Panc1 (cell line): Measurements from ENCODE around the gene GIPC3. TPM values are rescaled to one million over a fixed set of nuclear protein-coding genes. Genes with fewer than 3 reads are reported as not detected.

Experiments
- ATAC-seq: fragments of 200-7000 bp; cut with Tn5 transposase; 2 replicates; pipeline ENCODE4 v1.9.1; 2020; ENCODE audit warnings: mild to moderate bottlenecking, moderate library complexity
- BruUV-seq: library from RNA; stranded (reverse); fragments of 400-500 nt; replicated peaks from 2 replicates; lab custom pipeline; 2021; lab: Mats Ljungman, UMichigan
- CTCF ChIA-PET: fragments of 300-600 bp; sonication (Branson Sonifier 250); formaldehyde crosslinking; loops from one replicate; lab custom pipeline; 2022; ENCODE audit warnings: antibody characterized with exemption; lab: Charles Lee
- POLR2A ChIA-PET: fragments of 300-600 bp; sonication (Branson Sonifier 250); formaldehyde crosslinking; loops from one replicate; lab custom pipeline; 2022; ENCODE audit warnings: antibody characterized with exemption; lab: Charles Lee
- DNase-seq: peaks from one replicate; pipeline ENCODE4 v3.0.0-alpha.2; 2010; ENCODE audit warnings: low read depth, low spot score
- H3K27ac ChIP-seq: 2 replicates; pipeline ENCODE4 v1.5.1; 2011; ENCODE audit warnings: mild to moderate bottlenecking, low read length, inconsistent platforms
- H3K27me3 ChIP-seq: fragments of 200-500 bp; sonication (Bioruptor generic); 2 replicates; pipeline ENCODE4 v1.6.0; 2014; ENCODE audit warnings: low read length, inconsistent platforms; ENCODE audit not compliant: control insufficient read depth, insufficient read depth
- H3K36me3 ChIP-seq: fragments of 200-500 bp; sonication (Bioruptor generic); 2 replicates; pipeline ENCODE4 v1.5.1; 2014; ENCODE audit warnings: inconsistent platforms, mild to moderate bottlenecking, low read length, moderate library complexity; ENCODE audit not compliant: control insufficient read depth, insufficient read depth
- H3K4me1 ChIP-seq: 2 replicates; pipeline ENCODE4 v1.5.1; 2011; ENCODE audit warnings: inconsistent platforms, mild to moderate bottlenecking, low read length, moderate library complexity; ENCODE audit not compliant: control insufficient read depth, insufficient read depth
- H3K4me3 ChIP-seq, 2 experiments: 2 replicates each; pipeline ENCODE4 v1.5.1; 2011 to 2012; ENCODE audit warnings: low read depth in 2 of 2, low read length in 2 of 2, mild to moderate bottlenecking in 2 of 2, inconsistent platforms in 1 of 2, moderate library complexity in 1 of 2
- H3K9me3 ChIP-seq: fragments of 200-500 bp; sonication (Bioruptor generic); 2 replicates; pipeline ENCODE4 v1.5.1; 2014; ENCODE audit warnings: low read depth, mild to moderate bottlenecking, inconsistent platforms, low read length, moderate library complexity; ENCODE audit not compliant: control insufficient read depth, insufficient read depth
- POLR2AphosphoS5 ChIP-seq: IDR thresholded peaks from 2 replicates; pipeline ENCODE4 v1.6.1; 2012; ENCODE audit warnings: mild to moderate bottlenecking, low read depth, low read length, moderate library complexity
- SIN3A ChIP-seq: IDR thresholded peaks from 2 replicates; pipeline ENCODE4 v1.6.1; 2012; ENCODE audit warnings: low read depth, mild to moderate bottlenecking, low read length, moderate library complexity, borderline replicate concordance; ENCODE audit not compliant: insufficient read depth
- TCF7L2 ChIP-seq: IDR thresholded peaks from 2 replicates; pipeline ENCODE4 v1.6.1; 2011; ENCODE audit warnings: mild to moderate bottlenecking, low read depth, low read length, inconsistent platforms
- in situ Hi-C: cut with HindIII; loops from 2 replicates; pipeline ENCODE4 v1.10.0; 2016; ENCODE audit warnings: low sequenced_read_pairs, low pct_unique_long_range_greater_than_20kb
- intact Hi-C: fragments of 100-400 bp; cut with micrococcal nuclease; formaldehyde crosslinking; loops from one replicate; pipeline ENCODE4 v1.10.0; 2022; ENCODE audit not compliant: unreplicated experiment
- total RNA-seq: library from RNA; stranded (reverse); gene quantifications from one replicate; pipeline ENCODE4 v1.2.1, GENCODE V29; 2021; ENCODE audit not compliant: unreplicated experiment
- TF ChIP-seq, protein P1 (sequence below): fragments of 450-650 bp; IDR thresholded peaks from 2 replicates; pipeline ENCODE4 v1.5.1; 2017; ENCODE audit warnings: mild to moderate bottlenecking
- TF ChIP-seq, protein P2 (sequence below), 2 experiments: IDR thresholded peaks; 2 replicates each; pipeline ENCODE4 v1.6.1; 2011 to 2012; ENCODE audit warnings: low read depth in 2 of 2, control low read depth in 1 of 2, low read length in 1 of 2, mild to moderate bottlenecking in 1 of 2, moderate library complexity in 1 of 2; ENCODE audit not compliant: insufficient read depth in 1 of 2

Gene GIPC3
- total RNA-seq, 1 experiment from 2014 or later: 0.92 TPM

DNA sequence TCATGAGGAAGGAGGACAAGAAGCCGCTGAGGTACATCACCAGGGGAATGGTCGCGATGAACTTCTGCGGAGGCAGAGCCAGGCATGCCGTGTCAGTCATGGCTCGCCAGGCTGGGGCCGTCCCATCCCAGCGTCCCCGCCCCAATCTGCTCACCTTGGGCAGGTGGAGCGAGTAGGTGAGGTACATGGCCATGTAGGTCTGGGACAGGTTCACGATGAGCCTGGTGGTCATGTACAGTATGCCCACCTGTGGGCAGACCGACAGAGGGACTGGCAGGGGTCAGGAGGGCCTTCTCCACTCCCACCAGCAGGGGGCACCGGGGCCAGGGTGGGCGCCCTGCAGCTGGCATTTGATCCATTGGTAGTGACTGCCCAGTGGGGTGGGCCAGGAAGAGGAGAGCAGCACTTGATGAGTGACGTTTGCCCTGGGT lies 38.0 kb upstream of the GIPC3 start:
- intact Hi-C loops: no loop called here
- no peaks in the 10 kb centered on the region for H3K27me3 ChIP-seq
- ATAC-seq (no peak), DNase-seq (no peak)
- no peaks in the 10 kb centered on the region for H3K4me1 ChIP-seq
- POLR2A ChIA-PET: interaction anchor here (0.5 kb wide), 1 partner anchor 1341 kb away, joined by 3 read pairs; no protein-coding TSS in a partner anchor
- H3K27ac ChIP-seq: no peak overlapping the region
- in situ Hi-C loops: no loop called here
- no TSS peak for BruUV-seq
- no peak overlapping the region for H3K4me3 ChIP-seq
- H3K9me3 ChIP-seq: no peaks in the 10 kb centered on the region
- CTCF ChIA-PET: no interaction called here
- H3K36me3 ChIP-seq: 0 out of 2 replicates have a peak, but pooled peaks cover 3% of the 10 kb centered on the region
- TF ChIP-seq SIN3A: no peak
- TF ChIP-seq, protein P1, sequence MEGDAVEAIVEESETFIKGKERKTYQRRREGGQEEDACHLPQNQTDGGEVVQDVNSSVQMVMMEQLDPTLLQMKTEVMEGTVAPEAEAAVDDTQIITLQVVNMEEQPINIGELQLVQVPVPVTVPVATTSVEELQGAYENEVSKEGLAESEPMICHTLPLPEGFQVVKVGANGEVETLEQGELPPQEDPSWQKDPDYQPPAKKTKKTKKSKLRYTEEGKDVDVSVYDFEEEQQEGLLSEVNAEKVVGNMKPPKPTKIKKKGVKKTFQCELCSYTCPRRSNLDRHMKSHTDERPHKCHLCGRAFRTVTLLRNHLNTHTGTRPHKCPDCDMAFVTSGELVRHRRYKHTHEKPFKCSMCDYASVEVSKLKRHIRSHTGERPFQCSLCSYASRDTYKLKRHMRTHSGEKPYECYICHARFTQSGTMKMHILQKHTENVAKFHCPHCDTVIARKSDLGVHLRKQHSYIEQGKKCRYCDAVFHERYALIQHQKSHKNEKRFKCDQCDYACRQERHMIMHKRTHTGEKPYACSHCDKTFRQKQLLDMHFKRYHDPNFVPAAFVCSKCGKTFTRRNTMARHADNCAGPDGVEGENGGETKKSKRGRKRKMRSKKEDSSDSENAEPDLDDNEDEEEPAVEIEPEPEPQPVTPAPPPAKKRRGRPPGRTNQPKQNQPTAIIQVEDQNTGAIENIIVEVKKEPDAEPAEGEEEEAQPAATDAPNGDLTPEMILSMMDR: peak; percentile 73

DNA sequence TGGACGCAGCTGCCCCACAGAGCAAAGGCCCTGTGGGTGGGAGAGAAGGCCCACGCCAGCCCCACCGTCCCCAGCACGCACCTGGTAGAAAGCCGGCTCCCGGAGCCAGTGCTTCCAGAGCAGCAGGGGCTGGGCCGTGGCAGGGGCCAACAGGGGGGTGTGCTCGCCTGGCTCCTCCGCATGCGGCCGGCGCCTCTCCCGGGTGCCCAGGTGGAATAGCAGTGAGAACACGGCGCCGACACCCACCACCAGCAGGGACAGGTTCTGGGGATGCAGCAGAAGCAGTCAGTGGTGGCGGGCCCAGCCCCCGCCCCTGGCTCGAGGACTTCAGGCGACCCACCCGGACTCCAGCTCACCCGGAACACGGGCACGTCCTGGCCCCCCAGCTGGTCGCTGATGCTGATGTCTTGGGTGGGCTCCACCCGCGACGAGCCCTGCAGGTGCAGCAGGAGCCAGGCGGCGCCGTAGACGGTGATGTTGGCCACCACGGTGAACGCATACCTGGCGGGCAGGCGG lies 37.5 kb upstream of the GIPC3 start:
- ATAC-seq (no peak), DNase-seq (no peak)
- Histone ChIP-seq H3K9me3 (no peaks in the 10 kb centered on the region), H3K4me1 (no peaks in the 10 kb centered on the region), H3K4me3 (no peak overlapping the region), H3K36me3 (0 out of 2 replicates have a peak, but pooled peaks cover 3% of the 10 kb centered on the region), H3K27me3 (no peaks in the 10 kb centered on the region), H3K27ac (no peak overlapping the region)
- in situ Hi-C loops (no loop called here), intact Hi-C loops (no loop called here)
- no TSS peak for BruUV-seq
- TF ChIP-seq POLR2AphosphoS5: no peak
- TF ChIP-seq, protein P1: peak; percentile 48; the same call in 1 of the 2 replicates
- ChIA-PET POLR2A (no interaction called here), CTCF (no interaction called here)

DNA sequence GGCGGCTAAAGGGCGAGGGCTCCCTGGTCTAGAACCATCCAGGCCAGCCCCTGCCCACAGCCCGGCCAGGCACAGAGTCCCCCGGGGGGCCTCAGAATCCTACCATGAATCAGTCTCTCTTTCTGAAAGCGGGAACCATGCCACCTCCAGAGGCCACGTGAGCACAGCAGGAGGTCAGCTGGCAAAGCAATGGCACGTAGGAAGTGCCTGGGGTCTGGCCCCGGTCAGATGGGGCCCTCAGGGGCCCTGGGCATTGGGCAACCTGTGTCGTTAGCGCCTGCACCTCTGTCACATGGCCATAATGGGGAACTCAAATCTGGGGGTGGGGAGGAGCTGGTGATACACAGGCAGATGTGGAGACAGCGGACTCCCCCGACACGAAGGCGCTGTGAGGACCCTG lies 36.7 kb upstream of the GIPC3 start:
- Histone ChIP-seq H3K27ac (no peak overlapping the region), H3K36me3 (0 out of 2 replicates have a peak, but pooled peaks cover 3% of the 10 kb centered on the region), H3K4me1 (no peaks in the 10 kb centered on the region), H3K4me3 (no peak overlapping the region), H3K27me3 (no peaks in the 10 kb centered on the region), H3K9me3 (no peaks in the 10 kb centered on the region)
- ATAC-seq (no peak), DNase-seq (no peak)
- in situ Hi-C loops (no loop called here), intact Hi-C loops (no loop called here)
- ChIA-PET CTCF (no interaction called here), POLR2A (no interaction called here)
- BruUV-seq: no TSS peak
- TF ChIP-seq TCF7L2: no peak
- TF ChIP-seq, protein P2, sequence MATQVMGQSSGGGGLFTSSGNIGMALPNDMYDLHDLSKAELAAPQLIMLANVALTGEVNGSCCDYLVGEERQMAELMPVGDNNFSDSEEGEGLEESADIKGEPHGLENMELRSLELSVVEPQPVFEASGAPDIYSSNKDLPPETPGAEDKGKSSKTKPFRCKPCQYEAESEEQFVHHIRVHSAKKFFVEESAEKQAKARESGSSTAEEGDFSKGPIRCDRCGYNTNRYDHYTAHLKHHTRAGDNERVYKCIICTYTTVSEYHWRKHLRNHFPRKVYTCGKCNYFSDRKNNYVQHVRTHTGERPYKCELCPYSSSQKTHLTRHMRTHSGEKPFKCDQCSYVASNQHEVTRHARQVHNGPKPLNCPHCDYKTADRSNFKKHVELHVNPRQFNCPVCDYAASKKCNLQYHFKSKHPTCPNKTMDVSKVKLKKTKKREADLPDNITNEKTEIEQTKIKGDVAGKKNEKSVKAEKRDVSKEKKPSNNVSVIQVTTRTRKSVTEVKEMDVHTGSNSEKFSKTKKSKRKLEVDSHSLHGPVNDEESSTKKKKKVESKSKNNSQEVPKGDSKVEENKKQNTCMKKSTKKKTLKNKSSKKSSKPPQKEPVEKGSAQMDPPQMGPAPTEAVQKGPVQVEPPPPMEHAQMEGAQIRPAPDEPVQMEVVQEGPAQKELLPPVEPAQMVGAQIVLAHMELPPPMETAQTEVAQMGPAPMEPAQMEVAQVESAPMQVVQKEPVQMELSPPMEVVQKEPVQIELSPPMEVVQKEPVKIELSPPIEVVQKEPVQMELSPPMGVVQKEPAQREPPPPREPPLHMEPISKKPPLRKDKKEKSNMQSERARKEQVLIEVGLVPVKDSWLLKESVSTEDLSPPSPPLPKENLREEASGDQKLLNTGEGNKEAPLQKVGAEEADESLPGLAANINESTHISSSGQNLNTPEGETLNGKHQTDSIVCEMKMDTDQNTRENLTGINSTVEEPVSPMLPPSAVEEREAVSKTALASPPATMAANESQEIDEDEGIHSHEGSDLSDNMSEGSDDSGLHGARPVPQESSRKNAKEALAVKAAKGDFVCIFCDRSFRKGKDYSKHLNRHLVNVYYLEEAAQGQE (IDR thresholded peaks at IDR 0.05; ENCODE audit: insufficient read depth in 1 of 2, low read depth in 2 of 2, low read length in 1 of 2): no peak
- TF ChIP-seq, protein P1: no peak
- TF ChIP-seq POLR2AphosphoS5: no peak
- no peak for TF ChIP-seq SIN3A
